H9 (cell line): ENCODE data around the gene TPCN2. TPM values are rescaled to one million over a fixed set of nuclear protein-coding genes. Genes with fewer than 3 reads are reported as not detected.

Experiments
- DNase-seq: peaks from one replicate; pipeline ENCODE4 v3.0.0-alpha.2; 2017
- H2AFZ ChIP-seq: one replicate; pipeline ENCODE4 v1.6.1; 2013; ENCODE audit warnings: mild to moderate bottlenecking, low read length, control low read depth, moderate library complexity
- H2AK5ac ChIP-seq: 2 replicates; pipeline ENCODE4 v1.6.1; 2013; ENCODE audit warnings: low read length, control low read depth, mixed read lengths; ENCODE audit not compliant: insufficient read length
- H2BK120ac ChIP-seq: one replicate; pipeline ENCODE4 v1.6.1; 2013; ENCODE audit warnings: low read depth, mild to moderate bottlenecking, low read length, control low read depth, inconsistent platforms; ENCODE audit not compliant: poor library complexity, severe bottlenecking
- H2BK12ac ChIP-seq: 2 replicates; pipeline ENCODE4 v1.6.1; 2013; ENCODE audit warnings: low read length, control low read depth, mixed read lengths, low read depth; ENCODE audit not compliant: insufficient read length
- H2BK15ac ChIP-seq: 2 replicates; pipeline ENCODE4 v1.6.1; 2013; ENCODE audit warnings: low read depth, low read length, control low read depth
- H2BK20ac ChIP-seq: one replicate; pipeline ENCODE4 v1.6.1; 2013; ENCODE audit warnings: low read depth, mild to moderate bottlenecking, low read length, control low read depth, inconsistent platforms; ENCODE audit not compliant: poor library complexity, severe bottlenecking
- H2BK5ac ChIP-seq: 2 replicates; pipeline ENCODE4 v1.6.1; 2013; ENCODE audit warnings: low read length, control low read depth, mixed read lengths; ENCODE audit not compliant: insufficient read length
- H3K14ac ChIP-seq: 2 replicates; pipeline ENCODE4 v1.6.1; 2013; ENCODE audit warnings: low read length, control low read depth; ENCODE audit not compliant: insufficient read depth
- H3K18ac ChIP-seq: 2 replicates; pipeline ENCODE4 v1.6.1; 2013; ENCODE audit warnings: low read depth, mild to moderate bottlenecking, mixed read lengths, low read length, control low read depth; ENCODE audit not compliant: insufficient read length
- H3K23ac ChIP-seq: 2 replicates; pipeline ENCODE4 v1.6.1; 2013; ENCODE audit warnings: low read length, control low read depth, mixed read lengths, low read depth; ENCODE audit not compliant: insufficient read length
- H3K23me2 ChIP-seq: 2 replicates; pipeline ENCODE4 v1.6.1; 2013; ENCODE audit warnings: low read depth, mild to moderate bottlenecking, mixed read lengths, low read length, control low read depth; ENCODE audit not compliant: insufficient read length, poor library complexity, severe bottlenecking
- H3K27ac ChIP-seq: 2 replicates; pipeline ENCODE4 v1.5.1; 2013; ENCODE audit warnings: low read length, control low read depth, mixed read lengths, low read depth; ENCODE audit not compliant: insufficient read length
- H3K27me3 ChIP-seq: 2 replicates; pipeline ENCODE4 v1.6.1; 2013; ENCODE audit warnings: low read length, control low read depth, inconsistent platforms; ENCODE audit not compliant: insufficient read depth
- H3K4ac ChIP-seq: 2 replicates; pipeline ENCODE4 v1.6.1; 2013; ENCODE audit warnings: low read depth, mild to moderate bottlenecking, control low read depth, inconsistent platforms, low read length, moderate library complexity
- H3K4me1 ChIP-seq: 2 replicates; pipeline ENCODE4 v1.6.1; 2013; ENCODE audit warnings: low read length, control low read depth, inconsistent platforms; ENCODE audit not compliant: insufficient read depth
- H3K4me2 ChIP-seq: 2 replicates; pipeline ENCODE4 v1.6.1; 2013; ENCODE audit warnings: low read length, control low read depth, mixed read lengths; ENCODE audit not compliant: insufficient read length, insufficient read depth
- H3K56ac ChIP-seq: 2 replicates; pipeline ENCODE4 v1.6.1; 2013; ENCODE audit warnings: low read depth, mild to moderate bottlenecking, mixed read lengths, low read length, control low read depth; ENCODE audit not compliant: insufficient read length
- H3K79me1 ChIP-seq: 2 replicates; pipeline ENCODE4 v1.6.1; 2013; ENCODE audit warnings: low read depth, mild to moderate bottlenecking, moderate library complexity, low read length, control low read depth, inconsistent platforms; ENCODE audit not compliant: insufficient read depth, poor library complexity, severe bottlenecking
- H3K79me2 ChIP-seq: 2 replicates; pipeline ENCODE4 v1.6.1; 2013; ENCODE audit warnings: low read length, control low read depth, inconsistent platforms; ENCODE audit not compliant: insufficient read depth
- H3K9ac ChIP-seq: 2 replicates; pipeline ENCODE4 v1.6.1; 2013; ENCODE audit warnings: low read length, control low read depth, mixed read lengths; ENCODE audit not compliant: insufficient read length; ENCODE audit errors: extremely low read depth
- H3K9me3 ChIP-seq: one replicate; pipeline ENCODE4 v1.6.1; 2013; ENCODE audit warnings: low read depth, low read length, inconsistent platforms; ENCODE audit not compliant: control insufficient read depth
- H3T11ph ChIP-seq: one replicate; pipeline ENCODE4 v1.6.1; 2013; ENCODE audit warnings: mild to moderate bottlenecking, low read length, control low read depth, inconsistent platforms
- H4K20me1 ChIP-seq: one replicate; pipeline ENCODE4 v1.6.1; 2013; ENCODE audit not compliant: control insufficient read depth, insufficient read length, insufficient read depth
- H4K5ac ChIP-seq: 2 replicates; pipeline ENCODE4 v1.6.1; 2013; ENCODE audit warnings: low read depth, mild to moderate bottlenecking, mixed read lengths, low read length, control low read depth; ENCODE audit not compliant: insufficient read length
- H4K8ac ChIP-seq: replicated peaks from 2 replicates; pipeline ENCODE4 v1.6.1; 2013; ENCODE audit warnings: low read length, control low read depth, mixed read lengths, low read depth; ENCODE audit not compliant: insufficient read length
- H4K91ac ChIP-seq: 2 replicates; pipeline ENCODE4 v1.6.1; 2013; ENCODE audit warnings: low read depth, mild to moderate bottlenecking, moderate library complexity, mixed read lengths, low read length, control low read depth; ENCODE audit not compliant: insufficient read length
- H3K27ac Mint-ChIP-seq, 3 experiments: 2 replicates in 2 of 3; 3 replicates in 1 of 3; pipeline ENCODE4 v1.8.0; 2020 to 2021; ENCODE audit warnings: mixed read lengths in 3 of 3, mild to moderate bottlenecking in 1 of 3, moderate library complexity in 1 of 3
- H3K27me3 Mint-ChIP-seq: 2 replicates; pipeline ENCODE4 v1.8.0; 2021; ENCODE audit warnings: low read depth, mild to moderate bottlenecking, moderate library complexity, mixed read lengths
- H3K36me3 Mint-ChIP-seq, 3 experiments: 2 replicates in 2 of 3; 3 replicates in 1 of 3; pipeline ENCODE4 v1.8.0; 2020 to 2021; ENCODE audit warnings: low read depth in 3 of 3, mixed read lengths in 3 of 3; ENCODE audit not compliant: insufficient read depth in 1 of 3
- H3K4me1 Mint-ChIP-seq, 2 experiments: 2 replicates each; pipeline ENCODE4 v1.8.0; 2020; ENCODE audit warnings: mixed read lengths in 2 of 2
- H3K4me3 Mint-ChIP-seq, 2 experiments: 2 replicates in 1 of 2; 3 replicates in 1 of 2; pipeline ENCODE4 v1.8.0; 2020 to 2021; ENCODE audit warnings: mild to moderate bottlenecking in 2 of 2, mixed read lengths in 2 of 2, moderate library complexity in 1 of 2
- H3K9me3 Mint-ChIP-seq, 2 experiments: 2 replicates in 1 of 2; 3 replicates in 1 of 2; pipeline ENCODE4 v1.8.0; 2020; ENCODE audit warnings: mild to moderate bottlenecking in 2 of 2, mixed read lengths in 2 of 2, moderate library complexity in 1 of 2
- CTCF ChIP-seq: fragments of 200-600 bp; sonication (generic); conservative IDR thresholded peaks from 3 replicates; pipeline ENCODE4 v1.8.0; 2021; ENCODE audit warnings: antibody characterized with exemption, mild to moderate bottlenecking
- WGBS: extraction: QIAGEN DNeasy Blood & Tissue Kit; methylation state at CpG from one replicate; pipeline ENCODE4 v1.1.7; 2013; ENCODE audit warnings: missing lambda C conversion rate, low lambda C conversion rate, mixed read lengths; ENCODE audit not compliant: insufficient read length; ENCODE audit errors: extremely low coverage; 5-methylcytosine and 5-hydroxymethylcytosine counted together
- total RNA-seq: library from RNA; stranded (reverse); gene quantifications from 2 replicates; pipeline ENCODE4 v1.2.1, GENCODE V29; 2021

TPCN2 gene
- total RNA-seq, 1 experiment from 2014 or later: 16.8 TPM

DNA sequence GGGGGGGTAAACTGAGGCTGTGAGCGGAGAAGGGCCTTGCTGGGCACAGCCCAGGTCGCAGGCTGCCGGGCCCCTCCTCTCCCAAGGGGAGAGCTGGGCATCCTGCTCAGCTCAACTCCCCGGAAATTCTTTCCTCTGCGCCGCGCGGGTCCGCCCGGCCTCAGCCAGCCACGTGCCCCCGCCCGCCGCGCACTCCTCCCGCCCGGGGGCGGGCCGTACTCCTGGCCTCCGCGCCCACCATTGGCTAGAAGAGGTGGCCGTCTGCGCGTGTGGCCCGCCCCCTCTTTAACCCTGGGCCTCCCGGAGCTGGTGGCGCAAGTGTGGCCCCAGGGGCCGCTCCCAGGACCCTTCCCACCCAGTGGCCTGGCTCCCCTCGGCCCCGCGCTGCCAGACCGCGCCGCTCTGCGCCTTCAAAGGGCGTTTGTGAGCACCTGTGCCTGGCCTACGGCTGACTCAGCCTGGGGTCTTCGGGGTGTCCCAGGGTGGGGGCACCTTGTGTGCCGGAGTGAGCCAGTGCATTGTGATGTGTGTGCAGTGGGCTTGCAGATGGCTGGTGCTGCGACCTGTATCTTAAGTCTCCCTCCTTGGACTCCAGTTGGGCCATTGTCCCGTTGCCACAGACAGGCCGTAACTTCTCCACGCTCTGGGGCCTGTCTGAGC, 37.6 kb upstream of the TPCN2 start:
- no peaks in the 10 kb centered on the region for H3K36me3 Mint-ChIP-seq
- Histone ChIP-seq H2AK5ac (no peak overlapping the region), H3K56ac (no peak overlapping the region), H4K8ac (no peak overlapping the region), H3K79me1 (no peaks in the 10 kb centered on the region), H2BK120ac (no peak overlapping the region), H3K4me1 (peaks cover 2% of the 10 kb centered on the region; the same call in 1 of the 2 replicates), H3T11ph (no peak overlapping the region), H3K14ac (peak overlapping the region; percentile 67), H3K4ac (no peak overlapping the region), H4K91ac (no peak overlapping the region), H2BK15ac (no peak overlapping the region), H2AFZ (no peak overlapping the region), H3K9me3 (no peaks in the 10 kb centered on the region), H3K27ac (no peak overlapping the region), H3K79me2 (no peaks in the 10 kb centered on the region), H3K23ac (no peak overlapping the region), H3K4me2 (peak overlapping the region; percentile 16), H3K27me3 (no peaks in the 10 kb centered on the region), H2BK12ac (no peak overlapping the region), H4K5ac (no peak overlapping the region), H2BK20ac (no peak overlapping the region), H3K9ac (no peak overlapping the region), H3K23me2 (peaks cover 22% of the 10 kb centered on the region), H4K20me1 (no peaks in the 10 kb centered on the region), H2BK5ac (no peak overlapping the region), H3K18ac (peak overlapping the region; percentile 41)
- TF ChIP-seq CTCF: no peak
- H3K27ac Mint-ChIP-seq: no peak overlapping the region
- no CpG with 5 or more reads among the region's 43 CpGs for WGBS
- DNase-seq: peak; percentile 84
- peaks cover 7% of the 10 kb centered on the region for H3K27me3 Mint-ChIP-seq
- no peak overlapping the region; a peak in 2 of 5 replicates for H3K4me3 Mint-ChIP-seq
- H3K9me3 Mint-ChIP-seq: no peaks in the 10 kb centered on the region
- H3K4me1 Mint-ChIP-seq: peaks cover 39 to 41% of the 10 kb centered on the region in 2 experiments
